ENCODE measurements around the gene TRIOBP.

- TF ChIP-seq POLR2A (IDR thresholded peaks at IDR 0.05), result no peak
- TF ChIP-seq, protein P1, sequence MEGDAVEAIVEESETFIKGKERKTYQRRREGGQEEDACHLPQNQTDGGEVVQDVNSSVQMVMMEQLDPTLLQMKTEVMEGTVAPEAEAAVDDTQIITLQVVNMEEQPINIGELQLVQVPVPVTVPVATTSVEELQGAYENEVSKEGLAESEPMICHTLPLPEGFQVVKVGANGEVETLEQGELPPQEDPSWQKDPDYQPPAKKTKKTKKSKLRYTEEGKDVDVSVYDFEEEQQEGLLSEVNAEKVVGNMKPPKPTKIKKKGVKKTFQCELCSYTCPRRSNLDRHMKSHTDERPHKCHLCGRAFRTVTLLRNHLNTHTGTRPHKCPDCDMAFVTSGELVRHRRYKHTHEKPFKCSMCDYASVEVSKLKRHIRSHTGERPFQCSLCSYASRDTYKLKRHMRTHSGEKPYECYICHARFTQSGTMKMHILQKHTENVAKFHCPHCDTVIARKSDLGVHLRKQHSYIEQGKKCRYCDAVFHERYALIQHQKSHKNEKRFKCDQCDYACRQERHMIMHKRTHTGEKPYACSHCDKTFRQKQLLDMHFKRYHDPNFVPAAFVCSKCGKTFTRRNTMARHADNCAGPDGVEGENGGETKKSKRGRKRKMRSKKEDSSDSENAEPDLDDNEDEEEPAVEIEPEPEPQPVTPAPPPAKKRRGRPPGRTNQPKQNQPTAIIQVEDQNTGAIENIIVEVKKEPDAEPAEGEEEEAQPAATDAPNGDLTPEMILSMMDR (IDR thresholded peaks at IDR 0.05), result no peak
Measured at GRCh38 chr22:37811867-37812266, 115.0 kb downstream of the TRIOBP start.
